C4-2B (cell line): Measurements from ENCODE around the gene STMP1.

Experiments
- H3K27ac ChIP-seq: fragments of 450-650 bp; 2 replicates; pipeline ENCODE4 v1.5.1; 2017
- ZFX ChIP-seq: fragments of 450-650 bp; IDR thresholded peaks from 2 replicates; pipeline ENCODE4 v1.6.1; 2017
- TF ChIP-seq, protein P1 (sequence below): fragments of 450-650 bp; conservative IDR thresholded peaks from 2 replicates; pipeline ENCODE4 v1.5.1; 2017; ENCODE audit warnings: mild to moderate bottlenecking

The STMP1 gene

DNA sequence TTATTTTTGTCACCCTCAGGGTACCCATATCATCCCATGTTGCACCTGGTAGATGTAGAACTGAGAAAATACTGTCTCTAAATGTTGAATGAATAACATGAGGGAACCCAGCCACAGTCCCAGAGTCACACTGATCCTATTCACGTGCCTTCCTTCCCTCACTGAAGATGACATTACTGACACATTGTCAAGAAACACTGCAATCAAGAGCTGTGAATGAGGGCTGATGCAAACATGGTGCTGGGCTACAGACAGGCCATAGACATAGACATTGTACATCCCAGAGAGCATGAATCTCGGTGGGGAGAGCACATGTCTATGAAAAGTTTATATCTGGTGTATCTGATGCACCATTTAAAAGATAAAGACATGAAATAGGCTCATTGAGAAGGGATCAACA is 55.9 kb downstream of the STMP1 start:
- no peak for TF ChIP-seq ZFX
- TF ChIP-seq, protein P1, sequence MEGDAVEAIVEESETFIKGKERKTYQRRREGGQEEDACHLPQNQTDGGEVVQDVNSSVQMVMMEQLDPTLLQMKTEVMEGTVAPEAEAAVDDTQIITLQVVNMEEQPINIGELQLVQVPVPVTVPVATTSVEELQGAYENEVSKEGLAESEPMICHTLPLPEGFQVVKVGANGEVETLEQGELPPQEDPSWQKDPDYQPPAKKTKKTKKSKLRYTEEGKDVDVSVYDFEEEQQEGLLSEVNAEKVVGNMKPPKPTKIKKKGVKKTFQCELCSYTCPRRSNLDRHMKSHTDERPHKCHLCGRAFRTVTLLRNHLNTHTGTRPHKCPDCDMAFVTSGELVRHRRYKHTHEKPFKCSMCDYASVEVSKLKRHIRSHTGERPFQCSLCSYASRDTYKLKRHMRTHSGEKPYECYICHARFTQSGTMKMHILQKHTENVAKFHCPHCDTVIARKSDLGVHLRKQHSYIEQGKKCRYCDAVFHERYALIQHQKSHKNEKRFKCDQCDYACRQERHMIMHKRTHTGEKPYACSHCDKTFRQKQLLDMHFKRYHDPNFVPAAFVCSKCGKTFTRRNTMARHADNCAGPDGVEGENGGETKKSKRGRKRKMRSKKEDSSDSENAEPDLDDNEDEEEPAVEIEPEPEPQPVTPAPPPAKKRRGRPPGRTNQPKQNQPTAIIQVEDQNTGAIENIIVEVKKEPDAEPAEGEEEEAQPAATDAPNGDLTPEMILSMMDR: no peak
- H3K27ac ChIP-seq: no peak overlapping the region

DNA sequence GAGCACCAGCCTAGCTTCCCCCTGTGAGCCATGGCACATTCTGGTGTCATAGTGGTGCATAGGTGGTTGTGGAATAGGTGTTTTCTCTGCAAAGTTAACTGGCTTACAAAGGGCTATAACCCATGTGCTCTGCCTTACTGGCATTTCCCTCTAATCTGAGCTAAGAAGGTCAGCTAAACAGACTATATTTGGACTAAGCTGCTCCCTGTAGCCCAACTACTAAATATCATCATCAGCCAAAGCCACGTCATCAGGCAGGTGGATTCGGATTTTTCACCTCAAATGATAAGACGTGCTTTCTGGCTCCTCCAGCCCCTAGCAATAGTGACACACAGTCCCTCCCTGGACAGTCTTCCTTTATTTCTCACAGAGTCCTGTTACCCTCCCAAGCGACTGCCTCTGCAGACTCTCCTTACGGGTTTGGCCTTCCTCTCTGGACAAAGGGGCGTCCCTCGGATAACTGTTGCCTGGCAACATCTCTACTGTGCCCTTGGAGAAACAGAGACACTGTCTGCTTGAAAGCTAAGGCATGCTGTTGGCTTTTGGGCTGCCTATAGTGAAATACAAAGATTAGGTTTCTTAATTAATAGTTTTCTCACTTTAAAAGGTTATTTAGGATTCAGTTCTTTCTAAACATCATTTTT is 56.6 kb downstream of the STMP1 start:
- no peak overlapping the region for H3K27ac ChIP-seq

DNA sequence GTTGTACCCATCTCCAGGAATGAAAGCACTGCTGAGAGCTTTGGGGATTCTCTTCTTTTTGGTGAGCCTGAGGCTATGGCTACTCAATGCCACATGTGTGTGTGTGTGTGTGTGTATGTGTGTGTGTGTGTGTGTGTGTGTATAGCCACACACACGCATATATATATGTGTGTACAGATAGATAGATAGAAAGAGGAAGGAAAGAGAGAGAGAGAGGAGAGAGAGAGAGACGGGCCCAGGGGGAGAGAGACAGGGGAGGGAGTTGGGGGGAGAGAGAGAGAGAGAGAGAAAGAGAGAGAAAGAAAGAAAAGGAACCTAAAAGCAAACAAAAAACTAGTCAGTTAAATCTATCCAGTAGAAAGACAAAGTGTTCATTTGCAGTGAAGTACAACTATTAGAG is 57.4 kb downstream of the STMP1 start:
- no peak for TF ChIP-seq ZFX
- TF ChIP-seq, protein P1: no peak
- no peak overlapping the region for H3K27ac ChIP-seq

More for the DNA sequence above, 56.6 kb downstream of the STMP1 start:
- TF ChIP-seq ZFX: no peak
- TF ChIP-seq, protein P1: no peak

DNA sequence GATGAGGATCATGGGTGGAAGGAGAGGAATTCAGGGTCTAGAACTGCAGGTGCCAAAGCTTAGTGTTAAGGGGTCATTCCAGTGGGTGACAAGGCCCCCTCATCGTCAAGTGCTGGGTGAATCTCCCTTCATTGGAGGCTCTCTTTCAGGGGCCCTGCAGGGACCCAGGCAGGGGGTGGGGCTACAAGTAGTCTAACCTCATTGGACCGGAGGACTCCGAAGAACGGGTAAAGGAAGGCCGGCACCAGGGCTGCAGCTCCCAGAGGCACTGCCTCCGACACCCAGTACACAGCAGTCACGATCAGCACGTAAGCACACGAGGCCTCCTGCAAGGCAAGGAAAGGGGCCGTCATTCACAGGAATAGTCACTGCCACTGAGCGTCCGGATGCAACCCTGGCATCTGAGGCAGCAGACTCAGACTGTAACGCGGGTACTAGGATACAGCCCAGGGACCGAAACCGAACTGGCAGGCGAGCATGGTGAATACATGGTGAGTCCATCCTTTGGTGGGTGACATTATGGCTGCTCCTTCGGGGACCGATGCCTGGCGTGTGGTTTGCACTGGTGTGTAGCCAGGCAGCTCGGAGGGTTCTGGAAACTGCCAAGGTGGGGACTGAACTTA is 59.0 kb downstream of the STMP1 start:
- TF ChIP-seq, protein P1: no peak
- TF ChIP-seq ZFX: no peak
- H3K27ac ChIP-seq: no peak overlapping the region

DNA sequence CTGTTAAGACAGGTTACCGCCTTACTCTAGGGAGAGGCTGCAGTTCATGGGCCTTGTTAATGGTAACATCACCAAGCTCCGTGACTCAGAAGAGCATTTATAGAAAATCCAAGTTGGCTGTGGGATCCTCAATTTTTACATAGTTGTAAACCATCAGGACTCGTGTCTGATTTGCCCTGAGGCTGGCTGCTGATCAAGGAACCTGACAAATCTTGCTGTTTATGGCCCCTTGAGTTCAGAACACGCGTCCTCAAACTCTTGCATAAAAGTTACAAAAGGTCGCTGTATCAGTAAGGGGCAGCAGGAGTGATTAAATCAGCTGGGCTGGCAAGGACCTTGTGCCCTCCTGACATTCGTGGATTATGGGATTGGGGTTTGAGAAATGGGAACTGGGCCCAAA is 61.1 kb downstream of the STMP1 start:
- no peak overlapping the region for H3K27ac ChIP-seq
- no peak for TF ChIP-seq ZFX
- TF ChIP-seq, protein P1: no peak
